ENCODE measurements around the gene TMC6. TPM values are rescaled to one million over a fixed set of nuclear protein-coding genes. Genes with fewer than 3 reads are reported as not detected.

The TMC6 gene
- total and polyA plus RNA-seq, 2 of the 13 experiments (the other 11 are each of a cell fraction or from before 2014, with no cell fraction given), result 48.4 to 99.1 TPM

- TF ChIP-seq ZHX2 (IDR thresholded peaks at IDR 0.05; ENCODE audit: low read depth) (no peak), ZHX2 (CRISPR knock-in tag; IDR thresholded peaks at IDR 0.05; ENCODE audit: borderline replicate concordance) (no peak), RCOR2 (CRISPR knock-in tag; IDR thresholded peaks at IDR 0.05) (no peak), ZFY (CRISPR knock-in tag; IDR thresholded peaks at IDR 0.05) (0 out of 2 replicates have a peak, but pooled peaks have one; percentile 10), ZNF460 (CRISPR knock-in tag; IDR thresholded peaks at IDR 0.05; ENCODE audit: borderline replicate concordance) (peak; percentile 91), CREB1 (IDR thresholded peaks at IDR 0.05) (peak; percentile 51; the same call in 1 of the 2 replicates), CREB1 (CRISPR knock-in tag; IDR thresholded peaks at IDR 0.05) (no peak), GATAD2A (CRISPR knock-in tag; IDR thresholded peaks at IDR 0.05) (0 out of 2 replicates have a peak, but pooled peaks have one; percentile 17), KDM1A (CRISPR knock-in tag; IDR thresholded peaks at IDR 0.05) (peak; percentile 63; the same call in 1 of the 2 replicates), ZNF780A (CRISPR knock-in tag; IDR thresholded peaks at IDR 0.05) (0 out of 2 replicates have a peak, but pooled peaks have one; percentile 2), SAP130 (CRISPR knock-in tag; IDR thresholded peaks at IDR 0.05; ENCODE audit: low read depth) (peak; percentile 42), HDAC1 (CRISPR knock-in tag; IDR thresholded peaks at IDR 0.05) (peak; percentile 39; the same call in 1 of the 2 replicates), ZNF230 (CRISPR knock-in tag; IDR thresholded peaks at IDR 0.05) (0 out of 2 replicates have a peak, but pooled peaks have one; percentile 12), ZNF121 (CRISPR knock-in tag; IDR thresholded peaks at IDR 0.05) (peak; percentile 92), ZFP36L1 (CRISPR knock-in tag; IDR thresholded peaks at IDR 0.05) (peak; percentile 21; the same call in 1 of the 2 replicates), CEBPG (CRISPR knock-in tag; IDR thresholded peaks at IDR 0.05) (peak; percentile 51; the same call in 1 of the 2 replicates), ZNF20 (CRISPR knock-in tag; IDR thresholded peaks at IDR 0.05) (no peak)
- TF ChIP-seq, protein P1, sequence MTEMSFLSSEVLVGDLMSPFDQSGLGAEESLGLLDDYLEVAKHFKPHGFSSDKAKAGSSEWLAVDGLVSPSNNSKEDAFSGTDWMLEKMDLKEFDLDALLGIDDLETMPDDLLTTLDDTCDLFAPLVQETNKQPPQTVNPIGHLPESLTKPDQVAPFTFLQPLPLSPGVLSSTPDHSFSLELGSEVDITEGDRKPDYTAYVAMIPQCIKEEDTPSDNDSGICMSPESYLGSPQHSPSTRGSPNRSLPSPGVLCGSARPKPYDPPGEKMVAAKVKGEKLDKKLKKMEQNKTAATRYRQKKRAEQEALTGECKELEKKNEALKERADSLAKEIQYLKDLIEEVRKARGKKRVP (CRISPR knock-in tag; IDR thresholded peaks at IDR 0.05), result peak in 1 of 2 experiments; percentile 68; a peak in 1 of 4 replicates
Observed at GRCh38 chr17:78135858-78136500, 7.4 kb upstream of the TMC6 start (continued).

All from HepG2 (cell line).